Parathyroid adenoma (tissue), 2 donors: ENCODE results near the gene SNTG2.
"Not testable (repeated sequence)": the region's sequence is repeated elsewhere in the genome, so short reads cannot be mapped to it uniquely, and the experiment has no call there.

Experiments used
- H2AFZ ChIP-seq: fragments of 300-600 bp; sonication (generic); one replicate; pipeline ENCODE4 v1.7.0; 2017; ENCODE audit warnings: antibody characterized with exemption, mild to moderate bottlenecking
- H3K27ac ChIP-seq: fragments of 300-600 bp; sonication (generic); one replicate; pipeline ENCODE4 v1.7.0; 2017
- H3K27me3 ChIP-seq: fragments of 300-600 bp; sonication (generic); one replicate; pipeline ENCODE4 v1.7.0; 2017; ENCODE audit warnings: low read length; ENCODE audit not compliant: control insufficient read depth, insufficient read depth
- H3K36me3 ChIP-seq: fragments of 300-600 bp; sonication (generic); one replicate; pipeline ENCODE4 v1.7.0; 2017; ENCODE audit warnings: low read length; ENCODE audit not compliant: control insufficient read depth, insufficient read depth
- H3K4me1 ChIP-seq: fragments of 300-600 bp; sonication (generic); one replicate; pipeline ENCODE4 v1.7.0; 2017; ENCODE audit warnings: control low read depth
- H3K4me2 ChIP-seq: fragments of 300-600 bp; sonication (generic); one replicate; pipeline ENCODE4 v1.7.0; 2017; ENCODE audit warnings: low read length
- H3K4me3 ChIP-seq: fragments of 300-600 bp; sonication (generic); one replicate; pipeline ENCODE4 v1.7.0; 2017; ENCODE audit warnings: low read depth, low read length
- H3K79me2 ChIP-seq: fragments of 300-600 bp; sonication (generic); one replicate; pipeline ENCODE4 v1.7.0; 2017; ENCODE audit warnings: control low read depth
- H3K9ac ChIP-seq: fragments of 300-600 bp; sonication (generic); one replicate; pipeline ENCODE4 v1.7.0; 2017; ENCODE audit warnings: mild to moderate bottlenecking
- H3K9me3 ChIP-seq: fragments of 300-600 bp; sonication (generic); one replicate; pipeline ENCODE4 v1.7.0; 2017; ENCODE audit warnings: low read length; ENCODE audit not compliant: control insufficient read depth
- TF ChIP-seq, protein P1 (sequence below): fragments of 300-600 bp; sonication (generic); IDR thresholded peaks from one replicate; pipeline ENCODE4 v1.7.0; 2017; ENCODE audit warnings: antibody characterized with exemption, mild to moderate bottlenecking
- donor health status: primary hyperparathyroidism.

SNTG2 gene

GRCh38 chr2:1377473-1377872 is 426.8 kb downstream of the SNTG2 start:
- Histone ChIP-seq H3K4me1 (no peaks in the 10 kb centered on the region), H3K79me2 (no peaks in the 10 kb centered on the region), H3K4me2 (no peak overlapping the region), H3K36me3 (no peaks in the 10 kb centered on the region), H3K4me3 (no peak overlapping the region), H3K9me3 (no peaks in the 10 kb centered on the region), H3K27me3 (no peaks in the 10 kb centered on the region), H3K27ac (no peak overlapping the region), H2AFZ (no peak overlapping the region), H3K9ac (no peak overlapping the region)
- TF ChIP-seq, protein P1, sequence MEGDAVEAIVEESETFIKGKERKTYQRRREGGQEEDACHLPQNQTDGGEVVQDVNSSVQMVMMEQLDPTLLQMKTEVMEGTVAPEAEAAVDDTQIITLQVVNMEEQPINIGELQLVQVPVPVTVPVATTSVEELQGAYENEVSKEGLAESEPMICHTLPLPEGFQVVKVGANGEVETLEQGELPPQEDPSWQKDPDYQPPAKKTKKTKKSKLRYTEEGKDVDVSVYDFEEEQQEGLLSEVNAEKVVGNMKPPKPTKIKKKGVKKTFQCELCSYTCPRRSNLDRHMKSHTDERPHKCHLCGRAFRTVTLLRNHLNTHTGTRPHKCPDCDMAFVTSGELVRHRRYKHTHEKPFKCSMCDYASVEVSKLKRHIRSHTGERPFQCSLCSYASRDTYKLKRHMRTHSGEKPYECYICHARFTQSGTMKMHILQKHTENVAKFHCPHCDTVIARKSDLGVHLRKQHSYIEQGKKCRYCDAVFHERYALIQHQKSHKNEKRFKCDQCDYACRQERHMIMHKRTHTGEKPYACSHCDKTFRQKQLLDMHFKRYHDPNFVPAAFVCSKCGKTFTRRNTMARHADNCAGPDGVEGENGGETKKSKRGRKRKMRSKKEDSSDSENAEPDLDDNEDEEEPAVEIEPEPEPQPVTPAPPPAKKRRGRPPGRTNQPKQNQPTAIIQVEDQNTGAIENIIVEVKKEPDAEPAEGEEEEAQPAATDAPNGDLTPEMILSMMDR: no peak

GRCh38 chr2:1378456-1379150 is 428.0 kb downstream of the SNTG2 start:
- no peaks in the 10 kb centered on the region for H3K27me3 ChIP-seq
- H3K79me2 ChIP-seq: no peaks in the 10 kb centered on the region
- H3K4me2 ChIP-seq: no peak overlapping the region
- no peaks in the 10 kb centered on the region for H3K36me3 ChIP-seq
- H2AFZ ChIP-seq: no peak overlapping the region
- H3K27ac ChIP-seq: no peak overlapping the region
- H3K9me3 ChIP-seq: no peaks in the 10 kb centered on the region
- H3K4me3 ChIP-seq: no peak overlapping the region
- H3K9ac ChIP-seq: no peak overlapping the region
- TF ChIP-seq, protein P1: no peak
- H3K4me1 ChIP-seq: no peaks in the 10 kb centered on the region

DNA sequence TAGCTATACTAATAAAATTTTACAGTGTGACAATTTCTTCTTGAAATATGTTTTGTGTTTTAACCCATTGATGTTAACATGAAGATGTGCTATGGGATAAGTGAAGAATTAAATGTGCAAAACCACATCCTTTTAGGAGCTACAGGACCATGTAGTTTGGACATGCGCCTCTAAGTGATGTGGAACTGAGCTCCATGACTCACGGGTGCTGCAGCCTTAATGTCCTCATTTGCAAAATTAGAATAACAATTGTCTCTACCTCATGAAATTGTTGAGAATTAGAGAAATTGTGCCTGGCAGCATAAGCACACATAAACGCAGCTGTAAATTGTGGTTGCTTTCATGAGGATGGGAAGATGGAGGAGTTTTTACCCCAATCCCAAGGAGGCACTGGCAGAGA is 431.0 kb downstream of the SNTG2 start:
- TF ChIP-seq, protein P1: no peak
- H3K9ac ChIP-seq: no peak overlapping the region
- no peak overlapping the region for H2AFZ ChIP-seq
- no peak overlapping the region for H3K27ac ChIP-seq
- H3K36me3 ChIP-seq: no peaks in the 10 kb centered on the region
- H3K79me2 ChIP-seq: no peaks in the 10 kb centered on the region
- no peaks in the 10 kb centered on the region for H3K9me3 ChIP-seq
- H3K4me1 ChIP-seq: no peaks in the 10 kb centered on the region
- H3K27me3 ChIP-seq: no peaks in the 10 kb centered on the region
- H3K4me3 ChIP-seq: no peak overlapping the region
- no peak overlapping the region for H3K4me2 ChIP-seq

DNA sequence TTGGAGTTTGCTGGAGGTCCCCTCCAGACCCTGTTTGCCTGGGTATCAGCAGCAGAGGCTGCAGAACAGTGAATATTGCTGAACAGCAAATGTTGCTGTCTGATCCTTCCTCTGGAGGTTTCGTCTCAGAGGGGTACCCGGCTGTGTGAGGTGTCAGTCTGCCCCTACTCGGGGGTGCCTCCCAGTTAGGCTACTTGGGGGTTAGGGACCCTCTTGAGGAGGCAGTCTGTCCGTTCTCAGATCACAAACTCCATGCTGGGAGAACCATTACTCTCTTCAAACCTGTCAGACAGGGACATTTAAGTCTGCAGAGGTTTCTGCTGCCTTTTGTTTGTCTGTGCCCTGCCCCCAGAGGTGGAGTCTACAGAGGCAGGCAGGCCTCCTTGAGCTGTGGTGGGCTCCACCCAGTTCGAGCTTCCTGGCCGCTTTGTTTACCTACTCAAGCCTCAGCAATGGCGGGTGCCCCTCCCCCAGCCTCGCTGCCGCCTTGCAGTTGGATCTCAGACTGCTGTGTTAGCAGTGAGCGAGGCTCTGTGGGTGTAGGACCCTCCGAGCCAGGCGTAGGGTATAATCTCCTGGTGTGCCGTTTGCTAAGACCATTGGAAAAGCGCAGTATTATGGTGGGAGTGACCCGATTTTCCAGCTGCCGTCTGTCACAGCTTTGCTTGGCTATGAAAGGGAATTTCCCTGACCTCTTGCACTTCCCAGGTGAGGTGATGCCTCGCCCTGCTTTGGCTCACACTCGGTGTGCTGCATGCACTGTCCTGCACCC is 437.5 kb downstream of the SNTG2 start:
- H2AFZ ChIP-seq, H3K27ac ChIP-seq, H3K27me3 ChIP-seq, H3K4me2 ChIP-seq, H3K79me2 ChIP-seq, H3K4me1 ChIP-seq, H3K36me3 ChIP-seq, H3K4me3 ChIP-seq, H3K9ac ChIP-seq, H3K9me3 ChIP-seq: not testable (repeated sequence)

GRCh38 chr2:1390118-1390517 is 439.5 kb downstream of the SNTG2 start:
- not testable (repeated sequence) for H3K4me1 ChIP-seq, H3K9ac ChIP-seq, H3K36me3 ChIP-seq, H3K4me3 ChIP-seq, H3K9me3 ChIP-seq, H3K27me3 ChIP-seq, H3K79me2 ChIP-seq, H2AFZ ChIP-seq, H3K4me2 ChIP-seq, H3K27ac ChIP-seq
